GM10847 (cell line): Measurements from ENCODE around the gene NSD2.

ENCODE experiments used
- POLR2A ChIP-seq: IDR thresholded peaks from 2 replicates; pipeline ENCODE4 v1.6.1; 2011; ENCODE audit not compliant: insufficient read length; ENCODE audit errors: extremely low read depth

Gene NSD2

GRCh38 chr4:1870578-1871443 is at the start of gene NSD2:
TSS of gene NSD2 (plus strand) at chr4:1871393. CDS start at chr4:1900655, 29,262 bp downstream.
- peak; percentile 59 for TF ChIP-seq POLR2A

DNA sequence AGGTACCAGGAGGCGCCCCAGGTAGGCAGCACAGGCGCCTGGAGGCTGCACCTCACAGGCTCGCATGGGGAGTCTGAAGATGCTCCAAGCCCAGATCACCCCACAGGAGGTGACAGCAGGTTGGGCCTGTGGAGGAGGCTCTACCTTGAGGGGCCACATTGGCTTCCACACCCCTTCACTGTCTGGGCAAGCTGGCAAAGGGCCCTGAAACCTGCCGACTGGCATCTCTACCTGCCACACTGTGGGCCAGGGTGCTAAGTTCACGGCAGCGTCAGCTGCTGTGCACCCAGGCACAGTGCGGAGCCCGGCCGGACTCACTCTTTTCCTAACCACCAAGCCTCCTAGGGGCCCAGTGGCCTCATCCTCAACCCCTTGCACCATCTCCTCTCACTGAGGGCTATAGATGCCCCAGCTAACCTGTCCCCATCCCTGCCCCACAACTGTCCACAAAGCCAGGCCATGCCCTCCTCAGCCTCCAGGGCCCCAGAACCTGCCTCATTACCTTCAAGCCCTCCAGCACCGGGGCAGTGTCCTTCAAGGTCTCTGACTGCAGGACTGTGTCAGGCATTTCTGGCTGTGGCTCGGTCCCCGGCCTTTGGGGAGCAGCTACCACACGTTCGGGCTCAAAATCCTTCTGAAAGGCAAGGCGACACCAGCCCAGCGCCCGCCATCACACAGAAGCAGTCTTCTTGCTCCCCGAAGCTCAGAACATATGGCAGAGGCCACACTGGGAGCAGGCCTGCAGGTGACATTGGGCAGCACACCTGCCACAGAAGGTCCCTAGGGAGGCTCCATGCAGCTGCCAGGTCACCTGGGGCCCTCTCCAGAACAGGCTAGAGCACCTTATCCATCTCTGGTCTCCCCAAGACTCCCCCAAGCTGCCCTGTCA is 49.3 kb upstream of the NSD2 start:
- TF ChIP-seq POLR2A: no peak

GRCh38 chr4:1822568-1823544 is 48.3 kb upstream of the NSD2 start:
- TF ChIP-seq POLR2A: no peak

DNA sequence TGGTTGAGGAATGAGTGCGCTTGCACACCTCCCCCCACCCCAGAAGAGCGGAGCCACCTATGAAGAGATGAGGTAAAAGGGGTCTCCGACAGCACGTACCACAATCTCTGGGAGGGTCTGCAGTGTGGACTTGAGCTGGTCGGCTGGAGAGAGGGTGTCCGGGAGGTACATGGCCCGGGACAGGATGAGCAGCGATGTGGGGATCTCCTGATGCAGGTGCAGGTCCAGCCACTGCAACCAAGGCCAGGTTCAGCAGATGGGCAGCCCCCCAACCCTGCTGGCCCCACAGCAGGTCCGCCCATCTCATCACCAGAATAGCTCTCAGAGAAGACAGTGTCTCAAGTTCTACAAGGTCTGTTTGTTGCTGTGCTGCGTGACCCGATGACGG is 47.7 kb upstream of the NSD2 start:
- no peak for TF ChIP-seq POLR2A

GRCh38 chr4:1824746-1825145 is 46.4 kb upstream of the NSD2 start:
- TF ChIP-seq POLR2A: no peak

- TF ChIP-seq POLR2A: no peak
Measured at GRCh38 chr4:1825326-1825725, 45.9 kb upstream of the NSD2 start.

DNA sequence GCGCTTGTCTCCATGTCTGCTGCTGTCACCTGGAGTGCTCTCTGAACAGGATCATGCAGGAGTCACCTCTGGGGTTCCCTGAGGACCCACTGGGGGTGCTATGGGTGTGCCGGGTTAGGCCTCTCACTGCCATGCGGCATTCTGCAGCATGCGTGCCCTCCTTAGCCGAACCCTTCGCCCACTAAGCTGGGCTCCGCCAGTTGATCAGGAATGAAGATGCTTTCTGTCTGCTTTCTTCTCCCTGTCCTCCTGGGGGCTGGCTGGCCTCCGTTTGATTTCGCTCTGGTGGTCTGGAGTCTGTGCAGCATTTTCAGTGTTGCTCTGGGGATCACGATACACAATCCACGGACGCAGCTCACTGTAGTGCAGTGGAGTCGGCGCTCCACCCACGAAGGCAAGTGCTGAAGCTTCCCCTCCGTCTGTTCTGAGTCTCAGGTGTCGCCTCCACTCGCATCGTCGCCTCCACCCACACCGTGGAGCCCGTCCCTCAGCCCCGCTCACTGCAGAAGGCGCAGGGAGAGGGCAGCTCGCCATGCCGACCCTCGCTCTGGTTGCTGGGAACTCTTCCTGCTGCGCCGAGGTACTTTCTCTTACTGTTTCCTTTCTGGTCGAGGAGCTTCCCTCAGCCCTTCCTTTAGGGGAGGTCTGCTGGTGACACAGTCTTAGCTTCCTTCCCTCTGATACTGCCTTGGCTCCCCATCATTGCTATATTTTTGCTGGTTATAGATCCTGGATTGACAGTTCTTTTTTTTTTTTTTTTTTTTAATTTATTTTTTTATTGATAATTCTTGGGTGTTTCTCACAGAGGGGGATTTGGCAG is 44.5 kb upstream of the NSD2 start:
- TF ChIP-seq POLR2A: no peak

- no peak for TF ChIP-seq POLR2A
Measured at GRCh38 chr4:1830234-1830633, 41.0 kb upstream of the NSD2 start.

DNA sequence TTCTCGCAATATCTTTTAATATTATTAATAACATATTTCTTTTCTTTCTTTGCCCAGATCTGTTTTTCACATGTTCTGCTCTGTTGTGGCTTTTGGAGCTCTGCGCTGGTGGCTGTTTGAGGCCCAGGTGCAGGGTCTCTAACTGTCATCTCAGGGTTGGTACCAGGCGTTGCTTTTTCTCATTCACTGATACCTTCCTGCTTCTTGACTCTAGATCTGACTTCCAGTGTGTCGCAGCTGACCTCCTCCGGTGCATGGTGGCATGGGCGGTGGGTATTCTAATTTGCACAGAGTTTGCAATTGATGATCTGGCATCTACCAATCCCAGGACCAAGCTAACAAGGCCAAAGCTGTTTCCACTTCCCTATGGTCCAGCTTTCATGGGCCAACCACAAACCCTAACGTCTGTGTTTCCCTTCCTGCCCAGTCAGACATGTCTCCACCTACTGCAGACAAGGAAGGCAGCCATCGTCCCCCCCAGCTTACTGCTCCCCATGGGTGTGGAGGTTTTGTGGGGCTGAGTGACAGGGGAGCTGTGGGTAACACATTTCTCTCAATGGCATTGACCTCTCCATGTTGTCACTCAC is 40.5 kb upstream of the NSD2 start:
- no peak for TF ChIP-seq POLR2A

DNA sequence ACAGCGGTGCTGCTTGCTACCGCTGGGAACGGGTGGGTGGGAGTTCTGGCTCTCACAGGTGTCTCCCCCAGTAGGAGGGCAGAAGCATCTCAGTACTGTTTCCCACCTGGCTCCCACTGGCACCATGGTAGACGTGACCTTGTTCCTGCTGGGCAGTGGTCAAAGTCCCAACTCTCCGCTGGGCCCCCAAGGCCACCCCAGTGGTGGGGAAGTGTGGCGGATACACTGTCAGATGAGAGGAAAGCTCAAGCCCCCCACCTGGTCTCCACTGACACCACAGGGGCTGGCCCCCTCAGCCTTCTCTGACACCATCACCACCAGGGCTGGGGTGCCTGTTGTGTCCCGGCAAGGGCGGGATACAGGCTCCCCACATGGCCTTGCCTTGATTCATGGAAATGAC is 39.9 kb upstream of the NSD2 start:
- TF ChIP-seq POLR2A: no peak

DNA sequence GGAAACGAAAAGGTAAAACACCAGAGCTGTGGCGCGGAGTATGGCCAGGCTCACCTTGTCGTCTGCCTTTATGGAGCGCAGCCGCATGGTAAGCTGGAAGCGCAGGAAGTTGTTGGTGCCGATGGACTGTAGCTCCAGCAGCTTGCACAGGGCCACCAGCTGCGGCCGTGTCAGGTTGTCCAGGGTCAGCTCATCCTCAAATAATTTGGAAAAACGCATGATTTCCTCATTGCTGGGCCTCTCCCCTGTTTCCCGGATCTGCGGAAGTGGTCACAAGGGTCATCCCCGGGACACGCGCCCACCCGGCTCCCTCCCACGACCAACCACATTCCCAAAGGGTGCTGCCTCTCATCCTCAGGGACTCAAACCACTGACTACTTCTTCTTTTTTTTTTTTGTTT is 38.5 kb upstream of the NSD2 start:
- no peak for TF ChIP-seq POLR2A

DNA sequence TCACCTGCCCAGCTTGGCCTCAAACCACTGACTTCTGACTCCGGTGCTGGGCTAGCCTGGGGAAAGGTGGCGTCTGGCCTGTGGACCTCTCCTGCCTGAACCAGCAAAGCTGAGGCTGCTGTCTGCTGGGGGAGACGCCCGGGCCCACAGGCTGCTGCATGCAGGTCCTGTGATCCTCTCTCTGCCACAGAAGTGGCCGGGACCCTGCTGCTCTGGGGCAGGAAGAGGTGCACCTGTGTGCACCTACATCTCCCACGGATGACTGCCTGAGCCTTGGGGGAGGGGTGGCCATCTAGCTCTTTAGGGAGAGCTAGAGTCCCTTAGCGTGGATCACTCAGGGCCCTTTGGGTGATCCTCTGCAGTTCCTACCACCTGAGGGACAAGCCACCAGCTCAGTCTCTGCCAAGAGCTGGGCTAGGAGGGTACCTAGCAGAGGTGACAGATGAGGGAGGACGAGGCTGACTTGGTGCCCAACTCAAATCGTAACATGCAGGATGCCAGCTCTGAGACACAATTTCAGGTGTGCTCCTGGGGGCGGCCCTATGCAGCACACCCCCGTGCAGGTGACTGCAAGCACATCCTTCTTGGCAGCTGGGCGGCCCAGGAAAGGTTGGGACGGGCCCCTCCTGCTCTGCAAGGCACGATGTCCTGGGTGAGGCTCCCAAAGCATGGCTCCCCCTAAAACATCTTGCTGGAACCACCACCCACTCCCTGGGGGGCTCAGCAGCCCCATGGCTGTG is 37.7 kb upstream of the NSD2 start:
- TF ChIP-seq POLR2A: no peak
